Panc1 (cell line): ENCODE data around the gene LEKR1. TPM values are rescaled to one million over a fixed set of nuclear protein-coding genes. Genes with fewer than 3 reads are reported as not detected.

Experiments
- ATAC-seq: fragments of 200-7000 bp; cut with Tn5 transposase; 2 replicates; pipeline ENCODE4 v1.9.1; 2020; ENCODE audit warnings: mild to moderate bottlenecking, moderate library complexity
- BruUV-seq: library from RNA; stranded (reverse); fragments of 400-500 nt; replicated peaks from 2 replicates; lab custom pipeline; 2021; lab: Mats Ljungman, UMichigan
- CTCF ChIA-PET: fragments of 300-600 bp; sonication (Branson Sonifier 250); formaldehyde crosslinking; loops from one replicate; lab custom pipeline; 2022; ENCODE audit warnings: antibody characterized with exemption; lab: Charles Lee
- POLR2A ChIA-PET: fragments of 300-600 bp; sonication (Branson Sonifier 250); formaldehyde crosslinking; loops from one replicate; lab custom pipeline; 2022; ENCODE audit warnings: antibody characterized with exemption; lab: Charles Lee
- DNase-seq: peaks from one replicate; pipeline ENCODE4 v3.0.0-alpha.2; 2010; ENCODE audit warnings: low read depth, low spot score
- H3K27ac ChIP-seq: 2 replicates; pipeline ENCODE4 v1.5.1; 2011; ENCODE audit warnings: mild to moderate bottlenecking, low read length, inconsistent platforms
- H3K27me3 ChIP-seq: fragments of 200-500 bp; sonication (Bioruptor generic); 2 replicates; pipeline ENCODE4 v1.6.0; 2014; ENCODE audit warnings: low read length, inconsistent platforms; ENCODE audit not compliant: control insufficient read depth, insufficient read depth
- H3K36me3 ChIP-seq: fragments of 200-500 bp; sonication (Bioruptor generic); 2 replicates; pipeline ENCODE4 v1.5.1; 2014; ENCODE audit warnings: inconsistent platforms, mild to moderate bottlenecking, low read length, moderate library complexity; ENCODE audit not compliant: control insufficient read depth, insufficient read depth
- H3K4me1 ChIP-seq: 2 replicates; pipeline ENCODE4 v1.5.1; 2011; ENCODE audit warnings: inconsistent platforms, mild to moderate bottlenecking, low read length, moderate library complexity; ENCODE audit not compliant: control insufficient read depth, insufficient read depth
- H3K4me3 ChIP-seq, 2 experiments: 2 replicates each; pipeline ENCODE4 v1.5.1; 2011 to 2012; ENCODE audit warnings: low read depth in 2 of 2, low read length in 2 of 2, mild to moderate bottlenecking in 2 of 2, inconsistent platforms in 1 of 2, moderate library complexity in 1 of 2
- H3K9me3 ChIP-seq: fragments of 200-500 bp; sonication (Bioruptor generic); 2 replicates; pipeline ENCODE4 v1.5.1; 2014; ENCODE audit warnings: low read depth, mild to moderate bottlenecking, inconsistent platforms, low read length, moderate library complexity; ENCODE audit not compliant: control insufficient read depth, insufficient read depth
- CTCF ChIP-seq: fragments of 450-650 bp; IDR thresholded peaks from 2 replicates; pipeline ENCODE4 v1.5.1; 2017; ENCODE audit warnings: mild to moderate bottlenecking
- POLR2AphosphoS5 ChIP-seq: IDR thresholded peaks from 2 replicates; pipeline ENCODE4 v1.6.1; 2012; ENCODE audit warnings: mild to moderate bottlenecking, low read depth, low read length, moderate library complexity
- REST ChIP-seq, 2 experiments: IDR thresholded peaks; 2 replicates each; pipeline ENCODE4 v1.6.1; 2011 to 2012; ENCODE audit warnings: low read depth in 2 of 2, control low read depth in 1 of 2, low read length in 1 of 2, mild to moderate bottlenecking in 1 of 2, moderate library complexity in 1 of 2; ENCODE audit not compliant: insufficient read depth in 1 of 2
- SIN3A ChIP-seq: IDR thresholded peaks from 2 replicates; pipeline ENCODE4 v1.6.1; 2012; ENCODE audit warnings: low read depth, mild to moderate bottlenecking, low read length, moderate library complexity, borderline replicate concordance; ENCODE audit not compliant: insufficient read depth
- TCF7L2 ChIP-seq: IDR thresholded peaks from 2 replicates; pipeline ENCODE4 v1.6.1; 2011; ENCODE audit warnings: mild to moderate bottlenecking, low read depth, low read length, inconsistent platforms
- in situ Hi-C: cut with HindIII; loops from 2 replicates; pipeline ENCODE4 v1.10.0; 2016; ENCODE audit warnings: low sequenced_read_pairs, low pct_unique_long_range_greater_than_20kb
- intact Hi-C: fragments of 100-400 bp; cut with micrococcal nuclease; formaldehyde crosslinking; loops from one replicate; pipeline ENCODE4 v1.10.0; 2022; ENCODE audit not compliant: unreplicated experiment
- total RNA-seq: library from RNA; stranded (reverse); gene quantifications from one replicate; pipeline ENCODE4 v1.2.1, GENCODE V29; 2021; ENCODE audit not compliant: unreplicated experiment

The LEKR1 gene
- total RNA-seq, 1 experiment from 2014 or later, result not detected

- no peaks in the 10 kb centered on the region for H3K9me3 ChIP-seq
- ATAC-seq, result no peak
- in situ Hi-C loops (no loop called here), intact Hi-C loops (no loop called here)
- DNase-seq, result no peak
- TF ChIP-seq POLR2AphosphoS5 (no peak), TCF7L2 (no peak), SIN3A (no peak), REST (IDR thresholded peaks at IDR 0.05; ENCODE audit: insufficient read depth in 1 of 2, low read depth in 2 of 2, low read length in 1 of 2) (no peak), CTCF (no peak)
- ChIA-PET POLR2A (no interaction called here), CTCF (no interaction called here)
- H3K4me3 ChIP-seq, result no peak overlapping the region
- H3K27ac ChIP-seq, result no peak overlapping the region
- H3K4me1 ChIP-seq, result no peaks in the 10 kb centered on the region
- H3K36me3 ChIP-seq, result no peaks in the 10 kb centered on the region
- no peaks in the 10 kb centered on the region for H3K27me3 ChIP-seq
- no TSS peak for BruUV-seq
These were observed 245.8 kb downstream of the LEKR1 start for GRCh38 chr3:157071744-157072525.

GRCh38 chr3:157073810-157074209, 247.7 kb downstream of the LEKR1 start:
- in situ Hi-C loops, result no loop called here
- ATAC-seq, result peak; percentile 47; the same call in 1 of the 2 replicates
- POLR2A ChIA-PET, result interaction anchor here (0.6 kb wide), 2 partner anchors 239 to 1371 kb away, joined by 3 read pairs; no protein-coding TSS in a partner anchor

More at GRCh38 chr3:157073810-157074209, 247.7 kb downstream of the LEKR1 start:
- intact Hi-C loops, result no loop called here
- TF ChIP-seq REST (IDR thresholded peaks at IDR 0.05; ENCODE audit: insufficient read depth in 1 of 2, low read depth in 2 of 2, low read length in 1 of 2) (no peak), TCF7L2 (no peak), CTCF (no peak; the same call in 1 of the 2 replicates), POLR2AphosphoS5 (no peak), SIN3A (no peak)
- no peaks in the 10 kb centered on the region for H3K36me3 ChIP-seq
- H3K4me1 ChIP-seq, result no peaks in the 10 kb centered on the region
- no peaks in the 10 kb centered on the region for H3K9me3 ChIP-seq
- H3K27me3 ChIP-seq, result no peaks in the 10 kb centered on the region
- H3K4me3 ChIP-seq, result no peak overlapping the region
- no peak overlapping the region for H3K27ac ChIP-seq
- no peak for DNase-seq
- CTCF ChIA-PET, result no interaction called here
- BruUV-seq, result no TSS peak
